Liver (tissue), 3 donors: ENCODE data around the gene PIEZO2.

Experiments
- EGR1 ChIP-seq, 2 donors: IDR thresholded peaks; 2 replicates each; pipeline ENCODE4 v1.6.1; 2016 to 2018; ENCODE audit warnings: antibody characterized with exemption in 2 of 2, low read depth in 2 of 2
- FOXA1 ChIP-seq: IDR thresholded peaks from 2 replicates; pipeline ENCODE4 v1.6.1; 2016; ENCODE audit warnings: antibody characterized with exemption
- GABPA ChIP-seq, 2 donors: IDR thresholded peaks in 1 of 2; conservative IDR thresholded peaks in 1 of 2; 2 replicates each; pipeline ENCODE4 v1.6.1; 2016; ENCODE audit warnings: antibody characterized with exemption in 2 of 2, mild to moderate bottlenecking in 1 of 2, moderate library complexity in 1 of 2
- JUND ChIP-seq, 2 donors: IDR thresholded peaks; 2 replicates each; pipeline ENCODE4 v1.6.1; 2016; ENCODE audit warnings: antibody characterized with exemption in 2 of 2
- RAD21 ChIP-seq, 2 donors: IDR thresholded peaks; 2 replicates each; pipeline ENCODE4 v1.6.1; 2016; ENCODE audit warnings: antibody characterized with exemption in 2 of 2, mild to moderate bottlenecking in 2 of 2
- SP1 ChIP-seq: IDR thresholded peaks from 2 replicates; pipeline ENCODE4 v1.6.1; 2018; ENCODE audit warnings: antibody characterized with exemption, mild to moderate bottlenecking
- TAF1 ChIP-seq: conservative IDR thresholded peaks from 2 replicates; pipeline ENCODE4 v1.6.1; 2016; ENCODE audit warnings: antibody characterized with exemption, mild to moderate bottlenecking
- TF ChIP-seq, protein P1 (sequence below): fragments of 150-350 bp; IDR thresholded peaks from 2 replicates; pipeline ENCODE4 v1.5.1; 2017; ENCODE audit warnings: improper control_type of control experiment, low read depth, low read length; ENCODE audit not compliant: missing input control
- TF ChIP-seq, protein P2 (sequence below): IDR thresholded peaks from 2 replicates; pipeline ENCODE4 v1.6.1; 2016; ENCODE audit warnings: antibody characterized with exemption, mild to moderate bottlenecking
- TF ChIP-seq, protein P3 (sequence below): IDR thresholded peaks from 2 replicates; pipeline ENCODE4 v1.6.1; 2016; ENCODE audit warnings: antibody characterized with exemption
- TF ChIP-seq, protein P4 (sequence below): IDR thresholded peaks from 2 replicates; pipeline ENCODE4 v1.6.1; 2016; ENCODE audit warnings: antibody characterized with exemption
- donor health status: healthy.
- donor health status: healthy.

DNA sequence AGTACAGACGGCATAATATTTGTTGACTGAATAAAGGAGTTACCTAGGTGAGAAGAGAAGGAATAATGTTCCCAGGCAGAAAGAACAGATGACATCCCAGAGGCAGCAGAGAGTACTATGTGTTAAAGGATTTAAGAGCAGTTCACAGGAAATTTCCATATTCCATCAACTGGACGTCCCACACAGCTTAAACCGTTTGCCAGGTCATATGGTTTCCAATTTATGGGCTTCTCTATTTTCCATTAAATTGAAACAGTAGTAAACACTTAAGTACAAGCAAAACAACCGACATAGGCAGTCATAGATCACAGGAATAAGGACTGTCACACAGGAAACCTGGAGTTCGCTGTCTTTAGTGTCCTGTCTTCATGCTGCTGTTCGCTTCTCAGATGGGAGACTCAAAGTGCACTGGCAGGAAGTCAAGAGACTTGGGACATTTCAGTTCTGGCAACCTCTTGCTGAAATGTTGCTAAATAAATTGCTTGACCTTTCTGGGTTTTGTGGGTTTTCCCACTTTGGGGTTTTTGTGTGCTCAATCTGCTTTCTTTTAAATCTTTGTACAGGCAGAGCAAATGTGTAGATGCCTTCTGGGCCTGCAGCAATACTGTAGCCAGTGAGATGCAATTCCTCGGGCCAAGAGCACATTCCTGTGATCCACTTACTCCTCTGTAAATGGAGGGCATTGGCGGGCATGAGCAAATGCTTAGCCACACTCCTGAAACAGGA lies 5.8 kb upstream of the PIEZO2 start:
- TF ChIP-seq, protein P1, sequence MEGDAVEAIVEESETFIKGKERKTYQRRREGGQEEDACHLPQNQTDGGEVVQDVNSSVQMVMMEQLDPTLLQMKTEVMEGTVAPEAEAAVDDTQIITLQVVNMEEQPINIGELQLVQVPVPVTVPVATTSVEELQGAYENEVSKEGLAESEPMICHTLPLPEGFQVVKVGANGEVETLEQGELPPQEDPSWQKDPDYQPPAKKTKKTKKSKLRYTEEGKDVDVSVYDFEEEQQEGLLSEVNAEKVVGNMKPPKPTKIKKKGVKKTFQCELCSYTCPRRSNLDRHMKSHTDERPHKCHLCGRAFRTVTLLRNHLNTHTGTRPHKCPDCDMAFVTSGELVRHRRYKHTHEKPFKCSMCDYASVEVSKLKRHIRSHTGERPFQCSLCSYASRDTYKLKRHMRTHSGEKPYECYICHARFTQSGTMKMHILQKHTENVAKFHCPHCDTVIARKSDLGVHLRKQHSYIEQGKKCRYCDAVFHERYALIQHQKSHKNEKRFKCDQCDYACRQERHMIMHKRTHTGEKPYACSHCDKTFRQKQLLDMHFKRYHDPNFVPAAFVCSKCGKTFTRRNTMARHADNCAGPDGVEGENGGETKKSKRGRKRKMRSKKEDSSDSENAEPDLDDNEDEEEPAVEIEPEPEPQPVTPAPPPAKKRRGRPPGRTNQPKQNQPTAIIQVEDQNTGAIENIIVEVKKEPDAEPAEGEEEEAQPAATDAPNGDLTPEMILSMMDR = no peak
- TF ChIP-seq, protein P2, sequence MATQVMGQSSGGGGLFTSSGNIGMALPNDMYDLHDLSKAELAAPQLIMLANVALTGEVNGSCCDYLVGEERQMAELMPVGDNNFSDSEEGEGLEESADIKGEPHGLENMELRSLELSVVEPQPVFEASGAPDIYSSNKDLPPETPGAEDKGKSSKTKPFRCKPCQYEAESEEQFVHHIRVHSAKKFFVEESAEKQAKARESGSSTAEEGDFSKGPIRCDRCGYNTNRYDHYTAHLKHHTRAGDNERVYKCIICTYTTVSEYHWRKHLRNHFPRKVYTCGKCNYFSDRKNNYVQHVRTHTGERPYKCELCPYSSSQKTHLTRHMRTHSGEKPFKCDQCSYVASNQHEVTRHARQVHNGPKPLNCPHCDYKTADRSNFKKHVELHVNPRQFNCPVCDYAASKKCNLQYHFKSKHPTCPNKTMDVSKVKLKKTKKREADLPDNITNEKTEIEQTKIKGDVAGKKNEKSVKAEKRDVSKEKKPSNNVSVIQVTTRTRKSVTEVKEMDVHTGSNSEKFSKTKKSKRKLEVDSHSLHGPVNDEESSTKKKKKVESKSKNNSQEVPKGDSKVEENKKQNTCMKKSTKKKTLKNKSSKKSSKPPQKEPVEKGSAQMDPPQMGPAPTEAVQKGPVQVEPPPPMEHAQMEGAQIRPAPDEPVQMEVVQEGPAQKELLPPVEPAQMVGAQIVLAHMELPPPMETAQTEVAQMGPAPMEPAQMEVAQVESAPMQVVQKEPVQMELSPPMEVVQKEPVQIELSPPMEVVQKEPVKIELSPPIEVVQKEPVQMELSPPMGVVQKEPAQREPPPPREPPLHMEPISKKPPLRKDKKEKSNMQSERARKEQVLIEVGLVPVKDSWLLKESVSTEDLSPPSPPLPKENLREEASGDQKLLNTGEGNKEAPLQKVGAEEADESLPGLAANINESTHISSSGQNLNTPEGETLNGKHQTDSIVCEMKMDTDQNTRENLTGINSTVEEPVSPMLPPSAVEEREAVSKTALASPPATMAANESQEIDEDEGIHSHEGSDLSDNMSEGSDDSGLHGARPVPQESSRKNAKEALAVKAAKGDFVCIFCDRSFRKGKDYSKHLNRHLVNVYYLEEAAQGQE = no peak
- TF ChIP-seq, protein P3, sequence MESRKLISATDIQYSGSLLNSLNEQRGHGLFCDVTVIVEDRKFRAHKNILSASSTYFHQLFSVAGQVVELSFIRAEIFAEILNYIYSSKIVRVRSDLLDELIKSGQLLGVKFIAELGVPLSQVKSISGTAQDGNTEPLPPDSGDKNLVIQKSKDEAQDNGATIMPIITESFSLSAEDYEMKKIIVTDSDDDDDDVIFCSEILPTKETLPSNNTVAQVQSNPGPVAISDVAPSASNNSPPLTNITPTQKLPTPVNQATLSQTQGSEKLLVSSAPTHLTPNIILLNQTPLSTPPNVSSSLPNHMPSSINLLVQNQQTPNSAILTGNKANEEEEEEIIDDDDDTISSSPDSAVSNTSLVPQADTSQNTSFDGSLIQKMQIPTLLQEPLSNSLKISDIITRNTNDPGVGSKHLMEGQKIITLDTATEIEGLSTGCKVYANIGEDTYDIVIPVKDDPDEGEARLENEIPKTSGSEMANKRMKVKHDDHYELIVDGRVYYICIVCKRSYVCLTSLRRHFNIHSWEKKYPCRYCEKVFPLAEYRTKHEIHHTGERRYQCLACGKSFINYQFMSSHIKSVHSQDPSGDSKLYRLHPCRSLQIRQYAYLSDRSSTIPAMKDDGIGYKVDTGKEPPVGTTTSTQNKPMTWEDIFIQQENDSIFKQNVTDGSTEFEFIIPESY = no peak
- no peak for TF ChIP-seq RAD21 (IDR thresholded peaks at IDR 0.05)
- no peak for TF ChIP-seq SP1
- TF ChIP-seq TAF1 = no peak
- TF ChIP-seq EGR1 (IDR thresholded peaks at IDR 0.05; ENCODE audit: low read depth in 2 of 2) = no peak
- TF ChIP-seq GABPA (IDR thresholded peaks at IDR 0.05 in 1 of 2, conservative IDR thresholded peaks at IDR 0.05 in 1 of 2) = no peak
- TF ChIP-seq JUND (IDR thresholded peaks at IDR 0.05) = no peak
- no peak for TF ChIP-seq FOXA1
- TF ChIP-seq, protein P4, sequence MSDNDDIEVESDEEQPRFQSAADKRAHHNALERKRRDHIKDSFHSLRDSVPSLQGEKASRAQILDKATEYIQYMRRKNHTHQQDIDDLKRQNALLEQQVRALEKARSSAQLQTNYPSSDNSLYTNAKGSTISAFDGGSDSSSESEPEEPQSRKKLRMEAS = no peak
